GM19463 (cell line): ENCODE measurements around the gene BSX.

Experiments used
- ATAC-seq: cut with Tn5 transposase; IDR thresholded peaks from one replicate; pipeline ENCODE4 v1.9.1; 2021; ENCODE audit warnings: mild to moderate bottlenecking, moderate library complexity; ENCODE audit not compliant: unreplicated experiment

The BSX gene

DNA sequence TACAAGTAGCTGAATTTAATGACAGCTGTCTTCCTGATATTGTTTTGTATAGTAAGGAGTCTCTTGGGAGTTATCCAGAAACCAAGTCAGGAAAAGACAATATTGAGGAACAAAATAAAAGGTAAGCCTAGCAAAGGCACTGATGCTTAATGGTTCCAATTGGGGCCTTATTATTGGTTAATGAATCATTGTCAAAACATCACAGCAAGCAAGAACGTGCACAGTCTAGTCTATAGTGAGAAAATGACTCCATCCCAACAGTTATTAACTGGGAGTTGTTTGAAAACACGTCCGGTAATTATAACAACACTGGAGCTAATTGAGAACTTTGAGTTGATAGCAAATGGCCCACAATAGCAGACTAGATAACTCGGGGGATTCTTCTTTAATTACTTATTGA lies 17.7 kb downstream of the BSX start:
- no peak for ATAC-seq

DNA sequence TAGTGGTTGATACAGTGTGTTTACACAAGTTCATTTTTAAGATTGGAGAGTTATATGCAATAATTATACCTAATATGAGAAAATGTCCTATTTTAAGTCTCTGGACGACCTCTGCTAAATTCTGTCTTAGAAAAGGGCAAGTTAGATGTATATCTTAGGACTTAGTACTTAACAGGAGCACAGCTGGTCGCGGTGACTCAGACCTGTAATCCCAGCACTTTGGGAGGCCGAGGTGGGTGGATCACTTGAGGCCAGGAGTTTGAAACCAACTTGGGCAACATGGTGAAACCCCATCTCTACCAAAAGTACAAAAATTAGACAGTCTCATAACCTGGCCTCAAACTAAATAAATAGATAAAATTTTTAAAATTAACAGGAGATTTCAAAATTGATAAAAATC lies 27.2 kb downstream of the BSX start:
- no peak for ATAC-seq

DNA sequence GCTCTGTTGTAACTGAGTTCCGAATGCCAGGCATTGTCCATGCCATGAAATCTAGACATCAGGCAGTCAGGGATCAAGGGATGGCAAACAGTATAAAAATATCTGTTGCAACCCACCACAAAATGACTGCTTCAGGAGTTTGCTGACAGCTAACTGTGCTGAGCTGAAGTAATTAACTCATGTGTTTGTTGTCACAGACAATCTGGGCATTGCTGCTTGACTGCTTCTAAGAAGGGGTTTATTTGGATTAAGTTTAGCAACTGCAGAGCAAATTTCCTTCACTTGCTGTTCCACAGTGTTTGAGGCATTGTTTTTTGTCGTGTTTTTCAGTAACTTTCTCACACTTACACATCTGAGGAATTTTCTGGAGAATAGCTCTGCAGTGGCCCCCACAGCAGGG lies 30.4 kb downstream of the BSX start:
- no peak for ATAC-seq

DNA sequence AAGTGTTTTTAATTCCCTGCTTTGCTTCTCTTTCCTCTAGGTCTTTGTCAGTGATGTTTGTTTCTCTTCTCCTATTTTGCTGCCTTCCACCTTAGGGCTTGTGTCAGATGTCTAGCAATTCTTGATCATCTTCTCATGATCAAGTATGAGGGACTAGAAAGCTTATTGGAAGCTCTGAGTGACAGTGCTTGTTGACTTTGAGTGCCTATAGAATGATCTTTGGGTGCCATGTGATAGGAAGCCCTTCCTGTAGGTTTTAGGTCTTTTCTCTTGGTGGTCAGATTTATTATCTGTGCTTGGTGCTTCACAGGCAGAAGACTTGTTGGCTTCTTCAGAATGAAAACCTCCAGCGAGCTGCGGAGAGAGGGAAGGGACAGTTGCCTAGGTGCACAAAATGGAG lies 43.1 kb downstream of the BSX start:
- ATAC-seq = no peak

DNA sequence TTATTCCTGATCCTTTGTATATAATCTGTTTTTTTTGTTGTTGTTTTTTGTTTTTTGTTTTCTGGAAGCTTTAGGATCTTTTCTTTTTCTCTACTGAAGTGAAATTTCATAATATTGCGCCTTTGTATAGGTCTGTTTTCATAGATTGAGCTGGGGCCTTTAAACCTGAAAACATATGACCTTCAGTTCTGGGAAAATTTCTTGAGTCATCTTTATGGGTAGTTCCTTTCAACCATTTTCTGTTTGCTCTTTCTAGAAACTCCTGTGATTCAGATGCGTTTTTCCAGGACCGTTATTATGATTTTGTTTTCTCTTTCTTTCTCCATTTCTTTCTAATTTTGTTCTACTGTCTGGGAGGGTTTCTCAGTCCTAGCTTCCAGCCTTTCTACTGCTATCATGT lies 43.7 kb downstream of the BSX start:
- no peak for ATAC-seq

DNA sequence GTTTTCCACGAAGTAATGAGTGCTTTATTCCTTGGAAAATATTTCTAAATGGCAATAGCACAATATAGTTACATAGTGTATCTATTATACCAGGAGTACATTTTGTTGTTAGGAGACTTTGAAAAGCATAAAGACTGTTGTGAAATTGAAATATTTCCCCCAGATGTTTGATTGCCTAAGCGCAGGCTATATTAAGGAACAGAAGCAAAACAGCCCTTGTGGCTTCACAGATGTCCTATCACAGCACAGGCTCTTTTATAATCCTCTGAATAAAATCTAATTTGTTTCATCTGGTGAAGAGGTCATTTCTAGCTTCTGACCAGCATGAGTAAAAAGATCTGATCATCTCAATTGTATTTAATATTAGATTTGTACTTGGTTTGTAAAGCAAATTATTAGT lies 48.2 kb downstream of the BSX start:
- no peak for ATAC-seq

DNA sequence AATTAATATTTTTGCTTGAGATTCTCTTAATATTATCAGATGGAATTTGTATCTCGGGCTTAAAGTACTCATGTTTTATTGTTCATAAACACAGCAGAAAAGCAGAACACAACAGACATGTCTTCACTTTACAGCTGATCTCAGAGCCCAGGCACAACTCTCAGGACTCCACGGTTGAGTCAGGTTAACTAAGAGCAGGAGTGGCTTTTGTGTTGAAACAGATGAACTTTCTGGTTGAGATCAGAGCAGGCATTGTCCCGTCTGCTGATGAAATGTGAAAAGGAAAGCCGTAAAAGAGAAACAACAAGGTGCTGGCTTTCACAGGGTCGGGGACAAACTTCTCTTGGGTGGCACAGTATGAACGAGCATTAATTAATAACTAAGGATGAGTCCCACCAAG lies 50.1 kb downstream of the BSX start:
- ATAC-seq = no peak
